Pons (tissue), 1 donor: ENCODE results near the gene AGAP2.
A peak's percentile ranks its signal among the peaks of the same experiment; 100 is the strongest.
"Not testable (repeated sequence)": the region's sequence is repeated elsewhere in the genome, so short reads cannot be mapped to it uniquely, and the experiment has no call there.

Experiments used
- DNase-seq: peaks from one replicate; pipeline ENCODE4 v3.0.0-alpha.2; 2016; ENCODE audit warnings: low spot score

Gene AGAP2

GRCh38 chr12:57738661-57739237 is at the start of gene AGAP2:
TSS of gene AGAP2 (minus strand) at chr12:57738742. CDS start at chr12:57738246, 496 bp downstream.
- no peak for DNase-seq

GRCh38 chr12:57783861-57784260 is 45.3 kb upstream of the AGAP2 start:
- no peak for DNase-seq

GRCh38 chr12:57783466-57783801 is 44.9 kb upstream of the AGAP2 start:
- no peak for DNase-seq

GRCh38 chr12:57782608-57783465 is 44.3 kb upstream of the AGAP2 start, which contains the start of gene TSFM:
TSS of gene TSFM (plus strand) at chr12:57782787. CDS start at chr12:57782802, 15 bp downstream.
- peak; percentile 94 for DNase-seq

- no peak for DNase-seq
These were observed 43.7 kb upstream of the AGAP2 start for GRCh38 chr12:57782243-57782607.

GRCh38 chr12:57781801-57782200 is 43.3 kb upstream of the AGAP2 start:
- DNase-seq, result no peak

- no peak for DNase-seq
These were observed 42.7 kb upstream of the AGAP2 start for GRCh38 chr12:57781244-57781643.

- no peak for DNase-seq
These were observed 41.8 kb upstream of the AGAP2 start for GRCh38 chr12:57780284-57780897.

GRCh38 chr12:57779736-57780135 is 41.2 kb upstream of the AGAP2 start:
- DNase-seq, result no peak

GRCh38 chr12:57777911-57778310 is 39.4 kb upstream of the AGAP2 start:
- no peak for DNase-seq

GRCh38 chr12:57777367-57777766 is 38.8 kb upstream of the AGAP2 start:
- no peak for DNase-seq

GRCh38 chr12:57776247-57776587 is 37.7 kb upstream of the AGAP2 start:
- DNase-seq, result no peak

GRCh38 chr12:57775563-57776246 is 37.2 kb upstream of the AGAP2 start:
- no peak for DNase-seq

- DNase-seq, result no peak
These were observed 36.5 kb upstream of the AGAP2 start for GRCh38 chr12:57775044-57775443.

- not testable (repeated sequence) for DNase-seq
These were observed 36.1 kb upstream of the AGAP2 start for GRCh38 chr12:57774634-57775033.

GRCh38 chr12:57772429-57773322 is 34.1 kb upstream of the AGAP2 start, which contains the start of gene EEF1AKMT3:
TSS of gene EEF1AKMT3 (plus strand) at chr12:57772614. CDS start at chr12:57772725, 111 bp downstream.
- DNase-seq, result no peak

- DNase-seq, result peak; percentile 92
These were observed 33.4 kb upstream of the AGAP2 start, which contains the start of gene METTL1 for GRCh38 chr12:57771873-57772428. TSS of gene METTL1 (minus strand) at chr12:57772105. CDS start at chr12:57772083, 22 bp downstream.

GRCh38 chr12:57771236-57771872 is 32.8 kb upstream of the AGAP2 start:
- peak; percentile 78 for DNase-seq

GRCh38 chr12:57770734-57771133 is 32.2 kb upstream of the AGAP2 start:
- no peak for DNase-seq

- DNase-seq, result no peak
These were observed 31.1 kb upstream of the AGAP2 start for GRCh38 chr12:57769594-57769993.

- DNase-seq, result no peak
These were observed 29.3 kb upstream of the AGAP2 start for GRCh38 chr12:57767876-57768275.
